ENCODE data around the gene KRT24.

DNA sequence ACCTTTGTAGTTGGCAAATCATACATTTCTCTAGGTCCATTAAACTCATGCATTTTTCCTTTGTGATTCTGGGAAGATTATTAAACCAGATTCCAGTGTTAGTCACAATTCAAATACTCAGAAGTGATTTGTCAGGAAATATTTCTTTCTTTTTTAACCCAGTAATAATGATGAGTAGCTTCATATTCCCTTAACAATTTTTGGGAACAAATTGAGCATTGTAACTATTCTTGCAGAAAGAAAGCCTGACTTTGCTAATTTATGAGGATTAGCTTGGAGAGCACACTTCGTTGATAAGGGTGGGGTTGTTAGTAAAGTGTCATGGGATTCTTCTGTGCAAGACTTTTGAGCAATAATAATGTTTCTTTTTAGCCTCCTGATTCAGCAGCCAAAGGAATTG lies 18.7 kb upstream of the KRT24 start:
- TF ChIP-seq, protein P1, sequence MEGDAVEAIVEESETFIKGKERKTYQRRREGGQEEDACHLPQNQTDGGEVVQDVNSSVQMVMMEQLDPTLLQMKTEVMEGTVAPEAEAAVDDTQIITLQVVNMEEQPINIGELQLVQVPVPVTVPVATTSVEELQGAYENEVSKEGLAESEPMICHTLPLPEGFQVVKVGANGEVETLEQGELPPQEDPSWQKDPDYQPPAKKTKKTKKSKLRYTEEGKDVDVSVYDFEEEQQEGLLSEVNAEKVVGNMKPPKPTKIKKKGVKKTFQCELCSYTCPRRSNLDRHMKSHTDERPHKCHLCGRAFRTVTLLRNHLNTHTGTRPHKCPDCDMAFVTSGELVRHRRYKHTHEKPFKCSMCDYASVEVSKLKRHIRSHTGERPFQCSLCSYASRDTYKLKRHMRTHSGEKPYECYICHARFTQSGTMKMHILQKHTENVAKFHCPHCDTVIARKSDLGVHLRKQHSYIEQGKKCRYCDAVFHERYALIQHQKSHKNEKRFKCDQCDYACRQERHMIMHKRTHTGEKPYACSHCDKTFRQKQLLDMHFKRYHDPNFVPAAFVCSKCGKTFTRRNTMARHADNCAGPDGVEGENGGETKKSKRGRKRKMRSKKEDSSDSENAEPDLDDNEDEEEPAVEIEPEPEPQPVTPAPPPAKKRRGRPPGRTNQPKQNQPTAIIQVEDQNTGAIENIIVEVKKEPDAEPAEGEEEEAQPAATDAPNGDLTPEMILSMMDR (IDR thresholded peaks at IDR 0.05): no peak
- TF ChIP-seq POLR2A (IDR thresholded peaks at IDR 0.05): no peak
- no peak for TF ChIP-seq POLR2AphosphoS5 (IDR thresholded peaks at IDR 0.05)

Data from prostate gland (tissue), 2 donors.